ENCODE data around the gene SMPDL3B. TPM values are rescaled to one million over a fixed set of nuclear protein-coding genes. Genes with fewer than 3 reads are reported as not detected.

SMPDL3B gene
- polyA plus RNA-seq, 1 donor from 2014 or later, result not detected

GRCh38 chr1:27885621-27886352 is 49.0 kb upstream of the SMPDL3B start:
- H3K36me3 ChIP-seq (ENCODE audit: insufficient read depth, low read length), result no peaks in the 10 kb centered on the region
- no peaks in the 10 kb centered on the region for H3F3A ChIP-seq (ENCODE audit: insufficient read depth, low read length, poor library complexity, severe bottlenecking)
- no peaks in the 10 kb centered on the region for H3K27me3 ChIP-seq (ENCODE audit: insufficient read depth, low read depth, low read length)
- H3K27ac ChIP-seq (ENCODE audit: low read length), result no peak overlapping the region
- no peak overlapping the region for H3K4me2 ChIP-seq (ENCODE audit: low read length)
- no peaks in the 10 kb centered on the region for H3K9me2 ChIP-seq (ENCODE audit: insufficient read depth, low read length)
- no peak overlapping the region for H3K4me3 ChIP-seq (ENCODE audit: low read length)
- H3K79me2 ChIP-seq (replicated peaks; ENCODE audit: insufficient read depth, low read length), result no peaks in the 10 kb centered on the region
- no peak overlapping the region for H3K9ac ChIP-seq (ENCODE audit: low read length)
- no peaks in the 10 kb centered on the region for H4K20me1 ChIP-seq (ENCODE audit: insufficient read depth)
- H3K9me3 ChIP-seq (ENCODE audit: low read length), result no peaks in the 10 kb centered on the region
- TF ChIP-seq REST (IDR thresholded peaks at IDR 0.05; ENCODE audit: borderline replicate concordance), result no peak
- TF ChIP-seq EP300 (conservative IDR thresholded peaks at IDR 0.05; ENCODE audit: poor library complexity, severe bottlenecking), result no peak
- TF ChIP-seq SMC3 (conservative IDR thresholded peaks at IDR 0.05; ENCODE audit: poor library complexity), result no peak
- TF ChIP-seq RAD21 (conservative IDR thresholded peaks at IDR 0.05), result no peak
- TF ChIP-seq TAF1 (IDR thresholded peaks at IDR 0.05; ENCODE audit: low read depth), result no peak
- no peak for TF ChIP-seq CTCF (IDR thresholded peaks at IDR 0.05; ENCODE audit: poor library complexity, severe bottlenecking)
- no peak for TF ChIP-seq MXI1 (conservative IDR thresholded peaks at IDR 0.05; ENCODE audit: poor library complexity, severe bottlenecking)
- TF ChIP-seq EZH2 (IDR thresholded peaks at IDR 0.05; ENCODE audit: borderline replicate concordance, insufficient read depth, low read length, poor library complexity, severe bottlenecking), result no peak
- no peak overlapping the region for H2AFZ ChIP-seq (ENCODE audit: low read depth, low read length)

- no peak overlapping the region for H3K27ac ChIP-seq (ENCODE audit: low read length)
- no peaks in the 10 kb centered on the region for H4K20me1 ChIP-seq (ENCODE audit: insufficient read depth)
- H3K9ac ChIP-seq (ENCODE audit: low read length), result no peak overlapping the region
- H3K79me2 ChIP-seq (replicated peaks; ENCODE audit: insufficient read depth, low read length), result no peaks in the 10 kb centered on the region
- no peak overlapping the region for H2AFZ ChIP-seq (ENCODE audit: low read depth, low read length)
- no peak overlapping the region for H3K4me2 ChIP-seq (ENCODE audit: low read length)
- TF ChIP-seq EP300 (conservative IDR thresholded peaks at IDR 0.05; ENCODE audit: poor library complexity, severe bottlenecking) (no peak), REST (IDR thresholded peaks at IDR 0.05; ENCODE audit: borderline replicate concordance) (no peak)
- no peaks in the 10 kb centered on the region for H3K9me2 ChIP-seq (ENCODE audit: insufficient read depth, low read length)
- H3F3A ChIP-seq (ENCODE audit: insufficient read depth, low read length, poor library complexity, severe bottlenecking), result no peaks in the 10 kb centered on the region
- no peaks in the 10 kb centered on the region for H3K36me3 ChIP-seq (ENCODE audit: insufficient read depth, low read length)
- H3K4me3 ChIP-seq (ENCODE audit: low read length), result no peak overlapping the region
- H3K27me3 ChIP-seq (ENCODE audit: insufficient read depth, low read depth, low read length), result no peaks in the 10 kb centered on the region
- no peaks in the 10 kb centered on the region for H3K9me3 ChIP-seq (ENCODE audit: low read length)
Measured at GRCh38 chr1:27886353-27886679, 48.5 kb upstream of the SMPDL3B start.

All from neural cell (in vitro differentiated cells).